Stimulated activated naive CD8-positive, alpha-beta T cell treated with anti-CD3 and anti-CD28 coated beads, Interleukin-15, amount 100 ng/mL, for 72 hours (primary cell): ENCODE data around the gene HSPD1.
"Not testable (repeated sequence)": the region's sequence is repeated elsewhere in the genome, so short reads cannot be mapped to it uniquely, and the experiment has no call there.

Experiments
- ATAC-seq: fragments of 150-1000 bp; cut with Tn5 transposase; 2 replicates; pipeline ENCODE4 v1.10.0; 2021; ENCODE audit warnings: mild to moderate bottlenecking, moderate library complexity
- DNase-seq, 2 donors: peaks; one replicate each; pipeline ENCODE4 v3.0.0; 2021 to 2022
- H3K27ac Mint-ChIP-seq, 2 donors: one replicate each; pipeline ENCODE4 v1.8.0; 2022; ENCODE audit warnings: mild to moderate bottlenecking in 2 of 2, mixed read lengths in 2 of 2, moderate library complexity in 2 of 2
- H3K27me3 Mint-ChIP-seq: one replicate; pipeline ENCODE4 v1.8.0; 2022; ENCODE audit warnings: mixed read lengths
- H3K4me1 Mint-ChIP-seq: one replicate; pipeline ENCODE4 v1.8.0; 2022; ENCODE audit warnings: mild to moderate bottlenecking, mixed read lengths
- H3K4me3 Mint-ChIP-seq, 2 donors: one replicate each; pipeline ENCODE4 v1.8.0; 2022; ENCODE audit warnings: mild to moderate bottlenecking in 2 of 2, mixed read lengths in 2 of 2, moderate library complexity in 1 of 2
- H3K9me3 Mint-ChIP-seq, 2 donors: one replicate each; pipeline ENCODE4 v1.8.0; 2022; ENCODE audit warnings: mixed read lengths in 2 of 2

Gene HSPD1

GRCh38 chr2:197461057-197461456 lies 38.6 kb downstream of the HSPD1 start:
- Mint-ChIP-seq H3K27ac (peak overlapping the region in 1 of 2 donors; percentile 73), H3K4me1 (peaks cover 24% of the 10 kb centered on the region), H3K27me3 (no peaks in the 10 kb centered on the region), H3K4me3 (no peak overlapping the region), H3K9me3 (no peaks in the 10 kb centered on the region)
- no peak for ATAC-seq
- no peak for DNase-seq

- peaks cover 25% of the 10 kb centered on the region for H3K4me1 Mint-ChIP-seq
- DNase-seq = no peak
- H3K9me3 Mint-ChIP-seq = no peaks in the 10 kb centered on the region
- no peaks in the 10 kb centered on the region for H3K27me3 Mint-ChIP-seq
- no peak overlapping the region for H3K4me3 Mint-ChIP-seq
- H3K27ac Mint-ChIP-seq = peak overlapping the region in 1 of 2 donors; percentile 73
- no peak for ATAC-seq
Measured at GRCh38 chr2:197460649-197461048, 39.0 kb downstream of the HSPD1 start.

- ATAC-seq = no peak
- Mint-ChIP-seq H3K27me3 (no peaks in the 10 kb centered on the region), H3K4me1 (peaks cover 44% of the 10 kb centered on the region), H3K9me3 (no peaks in the 10 kb centered on the region), H3K27ac (peak overlapping the region in 1 of 2 donors; percentile 2), H3K4me3 (peak overlapping the region in 1 of 2 donors; percentile 9)
- no peak for DNase-seq
Measured at GRCh38 chr2:197455428-197455827, 44.2 kb downstream of the HSPD1 start.

GRCh38 chr2:197454923-197455322 lies 44.7 kb downstream of the HSPD1 start:
- no peak for DNase-seq
- peaks cover 44% of the 10 kb centered on the region for H3K4me1 Mint-ChIP-seq
- H3K4me3 Mint-ChIP-seq = peak overlapping the region; percentile 98 to 99

GRCh38 chr2:197453914-197454398 lies 45.7 kb downstream of the HSPD1 start:
- Mint-ChIP-seq H3K4me1 (peaks cover 44% of the 10 kb centered on the region), H3K27me3 (no peaks in the 10 kb centered on the region), H3K9me3 (no peaks in the 10 kb centered on the region), H3K4me3 (peak overlapping the region; percentile 98 to 99), H3K27ac (peak overlapping the region; percentile 100)
- DNase-seq = no peak
- ATAC-seq = peak; percentile 73

More at GRCh38 chr2:197454923-197455322, 44.7 kb downstream of the HSPD1 start:
- no peaks in the 10 kb centered on the region for H3K9me3 Mint-ChIP-seq
- H3K27me3 Mint-ChIP-seq = no peaks in the 10 kb centered on the region
- ATAC-seq = no peak
- H3K27ac Mint-ChIP-seq = peak overlapping the region in 1 of 2 donors; percentile 52

GRCh38 chr2:197453123-197453913 lies 46.3 kb downstream of the HSPD1 start, which contains the start of gene COQ10B:
TSS of gene COQ10B (plus strand) at chr2:197453552. CDS start at chr2:197453561, 9 bp downstream.
- Mint-ChIP-seq H3K27me3 (no peaks in the 10 kb centered on the region), H3K4me1 (peaks cover 38% of the 10 kb centered on the region), H3K27ac (peak within 1 kb of the TSS; percentile 100), H3K4me3 (peak within 1 kb of the TSS; percentile 98 to 99), H3K9me3 (no peaks in the 10 kb centered on the region)
- peak; percentile 93 for ATAC-seq
- peak; percentile 98 to 99 for DNase-seq

- ATAC-seq = no peak
- peak overlapping the region; percentile 100 for H3K27ac Mint-ChIP-seq
- H3K27me3 Mint-ChIP-seq = no peaks in the 10 kb centered on the region
- no peaks in the 10 kb centered on the region for H3K9me3 Mint-ChIP-seq
- DNase-seq = no peak
- H3K4me1 Mint-ChIP-seq = peaks cover 34% of the 10 kb centered on the region
- H3K4me3 Mint-ChIP-seq = peak overlapping the region; percentile 98 to 99
Measured at GRCh38 chr2:197452754-197453122, 46.9 kb downstream of the HSPD1 start.

GRCh38 chr2:197450935-197451358 lies 48.7 kb downstream of the HSPD1 start:
- H3K9me3 Mint-ChIP-seq, H3K27ac Mint-ChIP-seq, H3K27me3 Mint-ChIP-seq, ATAC-seq, H3K4me3 Mint-ChIP-seq, DNase-seq: not testable (repeated sequence)
- peaks cover 20% of the 10 kb centered on the region for H3K4me1 Mint-ChIP-seq

GRCh38 chr2:197450465-197450864 lies 49.2 kb downstream of the HSPD1 start:
- no peaks in the 10 kb centered on the region for H3K27me3 Mint-ChIP-seq

GRCh38 chr2:197446844-197447243 lies 52.8 kb downstream of the HSPD1 start:
- no peak for DNase-seq
- no peaks in the 10 kb centered on the region for H3K9me3 Mint-ChIP-seq
- ATAC-seq = no peak
- no peak overlapping the region for H3K27ac Mint-ChIP-seq
- peaks cover 8% of the 10 kb centered on the region for H3K4me1 Mint-ChIP-seq
- H3K4me3 Mint-ChIP-seq = no peak overlapping the region
- H3K27me3 Mint-ChIP-seq = no peaks in the 10 kb centered on the region

More at GRCh38 chr2:197450465-197450864, 49.2 kb downstream of the HSPD1 start:
- Mint-ChIP-seq H3K4me3 (no peak overlapping the region), H3K27ac (no peak overlapping the region), H3K9me3 (no peaks in the 10 kb centered on the region), H3K4me1 (peaks cover 20% of the 10 kb centered on the region)
- no peak for ATAC-seq
- DNase-seq = no peak

GRCh38 chr2:197445746-197446145 lies 53.9 kb downstream of the HSPD1 start:
- Mint-ChIP-seq H3K9me3 (no peaks in the 10 kb centered on the region), H3K27me3 (no peaks in the 10 kb centered on the region), H3K4me3 (no peak overlapping the region), H3K4me1 (no peaks in the 10 kb centered on the region), H3K27ac (no peak overlapping the region)
- ATAC-seq (no peak), DNase-seq (no peak)

- no peak overlapping the region for H3K27ac Mint-ChIP-seq
Measured at GRCh38 chr2:197442857-197443256, 56.8 kb downstream of the HSPD1 start.

GRCh38 chr2:197437380-197437779 lies 62.3 kb downstream of the HSPD1 start:
- no peak for DNase-seq
- Mint-ChIP-seq H3K9me3 (no peaks in the 10 kb centered on the region), H3K4me3 (no peak overlapping the region), H3K27me3 (no peaks in the 10 kb centered on the region), H3K27ac (no peak overlapping the region), H3K4me1 (peaks cover 16% of the 10 kb centered on the region)
- ATAC-seq = no peak

More at GRCh38 chr2:197442857-197443256, 56.8 kb downstream of the HSPD1 start:
- no peak overlapping the region for H3K4me3 Mint-ChIP-seq
- DNase-seq (no peak), ATAC-seq (no peak)
- no peaks in the 10 kb centered on the region for H3K9me3 Mint-ChIP-seq
- H3K27me3 Mint-ChIP-seq = no peaks in the 10 kb centered on the region
- H3K4me1 Mint-ChIP-seq = no peaks in the 10 kb centered on the region
